ENCODE data around the gene DDX24.

GRCh38 chr14:94014382-94014781 is 66.6 kb downstream of the DDX24 start:
- TF ChIP-seq CTCF (conservative IDR thresholded peaks at IDR 0.05 in 1 of 2, IDR thresholded peaks at IDR 0.05 in 1 of 2; ENCODE audit: low read depth in 1 of 2, low read length in 2 of 2) (no peak), EZH2 (IDR thresholded peaks at IDR 0.05; ENCODE audit: low read length, missing control alignments) (no peak)

All from fibroblast of lung (primary cell).